ENCODE data around the gene HFM1. TPM values are rescaled to one million over a fixed set of nuclear protein-coding genes. Genes with fewer than 3 reads are reported as not detected.

HFM1 gene
- total and polyA plus RNA-seq, 9 of the 15 experiments (the other 6 are each of a cell fraction or from before 2014, with no cell fraction given) = 1.5 to 6.4 (median 3.7) TPM

- intact Hi-C loops (cut with micrococcal nuclease) = no loop called here
- Histone ChIP-seq H2AFZ (ENCODE audit: low read depth, low read length) (no peak overlapping the region), H3K27ac (ENCODE audit: extremely low read depth, low read depth, low read length) (no peak overlapping the region), H4K20me1 (replicated peaks; ENCODE audit: control insufficient read depth, insufficient read depth, low read length) (no peaks in the 10 kb centered on the region), H3K9ac (ENCODE audit: insufficient read depth in 1 of 2, low read depth in 2 of 2, low read length in 2 of 2) (no peak overlapping the region), H3K36me3 (ENCODE audit: control insufficient read depth, insufficient read depth, low read length) (no peaks in the 10 kb centered on the region), H3K9me1 (ENCODE audit: control insufficient read depth, insufficient read depth, low read length) (no peaks in the 10 kb centered on the region), H3K27me3 (ENCODE audit: control insufficient read depth in 2 of 2, insufficient read depth in 2 of 2, low read length in 2 of 2) (no peaks in the 10 kb centered on the region), H3K4me2 (ENCODE audit: insufficient read depth, low read length) (no peak overlapping the region), H3K9me3 (replicated peaks; ENCODE audit: control insufficient read depth, insufficient read depth, low read depth, low read length) (peaks cover 11% of the 10 kb centered on the region), H3K79me2 (ENCODE audit: control insufficient read depth, insufficient read depth, low read length) (no peaks in the 10 kb centered on the region), H3K4me3 (no peak overlapping the region), H3K4me1 (replicated peaks in 1 of 2; ENCODE audit: control insufficient read depth in 2 of 2, insufficient read depth in 2 of 2, low read length in 2 of 2) (peaks cover 0 to 7% of the 10 kb centered on the region in 2 experiments; a peak in 2 of 5 replicates)
- DNase-seq (ENCODE audit: extremely low read depth in 1 of 4, low spot score in 3 of 4) = peak in 3 of 4 experiments; percentile 7 to 44 (median 14)
- ATAC-seq = no peak
- no peak for FAIRE-seq
- in situ Hi-C loops (cut with MboI) = no loop called here
- BruUV-seq (replicated peaks) = no TSS peak
- ChIA-PET CTCF (ENCODE audit: low intra/inter-chr PET ratio) (no interaction called here), POLR2A (interaction anchor here (0.7 kb wide), 2 partner anchors 54 to 96 kb away, joined by 3 read pairs; partner anchors contain the start of gene HFM1)
- TF ChIP-seq SRSF3 (IDR thresholded peaks at IDR 0.05; ENCODE audit: insufficient read depth, low read length) (no peak), ZFPM2 (CRISPR knock-in tag; IDR thresholded peaks at IDR 0.05) (no peak), NRF1 (conservative IDR thresholded peaks at IDR 0.05 in 1 of 2, IDR thresholded peaks at IDR 0.05 in 1 of 2) (no peak), ZC3H4 (CRISPR knock-in tag; IDR thresholded peaks at IDR 0.05; ENCODE audit: borderline replicate concordance) (no peak), ZNF239 (CRISPR knock-in tag; IDR thresholded peaks at IDR 0.05) (no peak), MXI1 (IDR thresholded peaks at IDR 0.05; ENCODE audit: low read depth, low read length) (no peak), ZNF431 (CRISPR knock-in tag; IDR thresholded peaks at IDR 0.05) (no peak), WHSC1 (IDR thresholded peaks at IDR 0.05; ENCODE audit: low read length) (no peak), ASH1L (IDR thresholded peaks at IDR 0.05; ENCODE audit: borderline replicate concordance, low read depth, partially characterized antibody) (no peak), TRIM25 (IDR thresholded peaks at IDR 0.05; ENCODE audit: borderline replicate concordance) (no peak), CBX5 (IDR thresholded peaks at IDR 0.05; ENCODE audit: borderline replicate concordance, low read depth) (no peak), NELFE (IDR thresholded peaks at IDR 0.05; ENCODE audit: insufficient read depth, insufficient read length) (no peak), PHF20 (IDR thresholded peaks at IDR 0.05; ENCODE audit: partially characterized antibody) (no peak), TFAM (CRISPR knock-in tag; conservative IDR thresholded peaks at IDR 0.05) (no peak), TEAD4 (IDR thresholded peaks at IDR 0.05; ENCODE audit: low read length) (peak; percentile 93), TEAD4 (CRISPR knock-in tag; IDR thresholded peaks at IDR 0.05; ENCODE audit: borderline replicate concordance) (no peak), ZMIZ1 (IDR thresholded peaks at IDR 0.05; ENCODE audit: low read depth in 2 of 2, low read length in 2 of 2) (peak in 1 of 2 experiments; percentile 68; a peak in 1 of 4 replicates), ZNF584 (CRISPR knock-in tag; IDR thresholded peaks at IDR 0.05; ENCODE audit: low read depth) (no peak)
Measured at GRCh38 chr1:91308544-91308943, 96.1 kb downstream of the HFM1 start.

All from K562 (cell line).